Activated CD4-positive, alpha-beta T cell treated with anti-CD3 and anti-CD28 coated beads, Interleukin-2, Interleukin-4, amounts not matched to agents 100 ng/mL and 50 ng/mL, durations not matched to agents 16 hours and 8 hours (primary cell): ENCODE measurements around the gene CARD9.

ENCODE experiments used
- DNase-seq: peaks from one replicate; pipeline ENCODE4 v3.0.0-alpha.2; 2020; ENCODE audit warnings: low spot score

Gene CARD9

DNA sequence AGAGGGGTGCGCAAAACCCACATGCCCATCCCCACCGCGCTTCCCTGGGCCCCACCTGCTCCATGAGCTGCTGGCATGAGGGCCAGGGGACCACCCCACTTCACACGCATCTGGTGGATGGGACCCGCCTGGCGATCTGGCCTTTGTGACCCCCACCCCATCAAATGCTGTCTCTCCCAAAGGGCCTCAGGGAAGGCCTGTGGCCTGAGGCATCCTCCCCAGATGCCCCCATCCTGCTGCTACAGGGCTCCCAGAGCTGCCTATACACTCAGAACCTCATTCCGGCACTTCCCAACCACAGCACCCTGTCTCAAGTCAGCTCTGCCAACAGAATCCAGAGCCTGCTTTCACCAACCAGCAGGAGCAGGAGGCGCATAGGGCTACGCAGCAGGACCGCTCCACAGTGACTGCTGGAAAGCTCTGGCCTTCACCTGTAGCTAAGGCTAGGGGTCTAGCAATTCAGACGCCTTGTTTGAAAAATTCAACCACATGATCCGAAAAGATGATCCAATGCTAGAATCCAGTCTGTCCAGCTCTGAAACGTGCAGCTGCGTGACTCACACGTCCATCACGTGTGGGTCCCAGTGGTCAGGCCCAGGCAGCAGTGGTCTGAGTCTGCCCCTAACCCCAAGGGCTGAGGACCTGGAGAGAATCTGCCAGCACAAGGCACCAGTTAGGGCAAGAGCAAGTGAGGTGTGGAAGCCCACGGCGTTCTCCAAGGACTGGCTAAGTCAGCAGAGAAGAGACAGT, 27.9 kb upstream of the CARD9 start:
- DNase-seq = no peak

DNA sequence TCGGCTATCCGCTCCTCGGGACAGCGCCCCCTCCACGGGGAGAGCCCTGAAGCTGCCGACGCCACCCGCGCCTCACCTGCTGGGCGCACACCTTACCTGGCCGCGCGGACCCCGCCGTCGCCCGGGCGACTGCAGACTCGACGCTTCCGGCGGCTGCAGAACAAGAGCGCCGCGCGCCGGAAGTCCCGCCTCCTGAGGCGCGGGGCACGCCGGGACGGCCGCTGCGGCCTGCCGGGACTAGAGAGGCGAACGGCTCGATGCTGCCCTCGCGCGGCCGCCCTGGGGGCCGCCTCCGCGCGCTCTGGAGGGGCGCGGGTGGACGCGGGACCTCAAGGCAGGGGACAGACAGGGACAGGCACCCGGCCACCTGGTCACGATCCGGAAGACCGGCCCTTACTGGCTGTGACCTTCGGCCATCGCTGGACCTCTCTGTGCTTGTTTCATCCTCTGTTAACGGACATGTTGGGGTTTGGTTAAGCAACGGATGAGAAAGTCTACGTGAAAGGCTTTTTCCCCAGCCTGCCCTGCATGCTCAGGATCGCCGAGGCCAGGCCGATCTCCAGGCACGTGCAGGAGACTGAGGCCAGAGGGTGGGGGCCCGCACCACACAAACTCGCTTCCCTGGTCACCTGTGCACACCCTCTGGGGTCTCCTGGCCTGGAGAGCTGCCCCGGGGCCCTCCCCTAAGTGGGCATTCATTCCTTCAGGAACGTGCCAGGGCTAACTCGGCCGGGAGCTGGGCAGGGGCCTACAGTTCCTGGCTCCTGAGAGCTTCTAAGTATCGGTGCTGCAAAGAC, 26.8 kb upstream of the CARD9 start, which contains the start of gene SNAPC4:
Gene SNAPC4, minus strand, starts transcription at position 133 of the 797 bp plus-strand sequence. CDS start 1,742 bp downstream, outside the sequence.
- peak; percentile 91 for DNase-seq

DNA sequence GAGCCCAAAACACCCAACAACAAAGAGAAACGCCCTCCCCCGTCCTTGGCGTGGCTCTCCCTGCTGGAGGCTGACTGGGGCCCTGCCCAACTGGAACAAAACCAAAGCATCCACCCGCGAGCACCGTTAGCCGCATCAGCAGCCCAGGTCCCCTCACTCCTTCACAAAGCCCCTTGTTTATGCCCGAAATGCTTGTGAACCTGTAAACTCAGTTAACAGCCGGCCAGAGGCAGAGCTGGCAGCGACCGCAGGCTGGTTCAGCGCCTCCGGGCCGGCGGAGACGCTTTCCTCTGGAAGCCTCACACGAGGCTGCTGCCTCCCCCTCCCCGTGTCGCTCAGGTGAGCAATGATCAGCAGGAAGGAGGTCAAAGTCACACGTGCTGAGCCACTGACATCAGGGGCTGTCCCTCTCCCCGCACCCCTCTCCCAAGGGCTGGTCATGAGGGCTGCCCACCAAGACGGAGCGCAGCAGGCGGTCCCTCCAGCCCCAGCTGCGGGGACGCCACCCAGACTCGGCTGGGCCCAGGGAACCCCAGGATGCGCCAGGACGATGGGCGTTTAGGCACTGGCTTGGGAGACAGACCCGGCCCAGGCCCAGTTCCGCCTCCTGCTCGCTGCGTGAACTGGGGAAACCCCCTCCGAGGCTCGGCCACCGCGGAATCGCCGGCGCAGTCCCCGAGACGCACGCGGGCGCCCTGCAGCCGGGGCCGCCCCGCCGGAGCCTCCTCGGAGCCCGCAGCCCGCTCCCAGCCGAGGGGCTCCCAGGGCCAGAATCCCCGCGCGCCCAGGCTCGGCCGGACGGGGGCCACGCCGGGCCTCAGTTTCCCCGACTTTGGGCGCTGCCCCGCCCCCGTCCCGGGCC, 25.9 kb upstream of the CARD9 start:
- DNase-seq = peak; percentile 39

DNA sequence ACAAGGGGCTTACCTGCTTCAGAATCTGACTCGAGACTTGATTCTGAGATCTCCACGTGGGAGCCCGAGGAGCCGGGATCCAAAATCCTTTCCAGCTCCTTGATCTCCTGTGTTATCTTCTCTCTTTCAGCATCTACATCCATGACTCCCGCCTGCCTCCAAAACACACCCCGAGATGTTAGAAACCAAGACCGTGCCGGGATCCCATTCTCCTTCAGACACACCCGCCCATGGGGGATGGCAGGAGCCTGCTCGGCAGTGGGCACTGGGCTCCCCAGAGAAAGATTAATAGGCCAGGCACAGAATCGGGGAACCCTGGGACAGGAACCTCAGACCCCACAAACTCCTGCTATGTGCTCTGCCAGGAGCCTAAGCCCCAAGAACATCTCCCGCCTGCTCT, 24.8 kb upstream of the CARD9 start:
- DNase-seq = no peak

DNA sequence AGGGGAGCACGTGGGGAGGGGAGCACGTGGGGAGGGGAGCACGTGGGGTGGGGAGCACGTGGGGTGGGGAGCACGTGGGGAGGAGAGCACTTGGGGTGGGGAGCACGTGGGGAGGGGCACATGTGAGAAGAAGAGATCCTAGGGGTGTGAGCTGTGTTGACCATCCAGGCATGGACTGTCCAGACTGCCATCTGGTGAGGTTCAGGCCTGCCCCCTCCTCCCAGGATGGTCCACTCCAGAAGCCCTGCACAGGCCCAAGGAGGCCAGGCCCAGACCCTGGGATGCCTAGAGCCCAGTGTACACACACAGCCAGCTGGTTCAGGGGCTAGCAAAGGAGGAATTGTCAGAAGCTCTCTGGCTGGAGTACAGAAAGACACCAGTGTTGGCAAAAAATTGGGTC, 24.2 kb upstream of the CARD9 start:
- no peak for DNase-seq

DNA sequence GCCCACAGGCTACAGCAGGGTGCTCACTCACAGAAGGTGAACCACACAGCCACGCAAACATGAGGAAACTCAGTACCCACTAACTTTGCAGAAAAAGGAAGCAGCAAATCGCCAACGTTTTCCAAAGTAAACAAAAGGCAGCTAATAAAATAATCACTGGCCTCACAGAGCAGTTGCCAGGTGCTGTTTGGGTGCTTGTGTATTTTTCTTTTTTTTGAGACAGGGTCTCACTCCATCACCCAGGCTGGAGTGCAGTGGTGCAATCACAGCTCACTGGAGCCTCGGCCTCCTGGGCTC, 22.7 kb upstream of the CARD9 start:
- DNase-seq = no peak

DNA sequence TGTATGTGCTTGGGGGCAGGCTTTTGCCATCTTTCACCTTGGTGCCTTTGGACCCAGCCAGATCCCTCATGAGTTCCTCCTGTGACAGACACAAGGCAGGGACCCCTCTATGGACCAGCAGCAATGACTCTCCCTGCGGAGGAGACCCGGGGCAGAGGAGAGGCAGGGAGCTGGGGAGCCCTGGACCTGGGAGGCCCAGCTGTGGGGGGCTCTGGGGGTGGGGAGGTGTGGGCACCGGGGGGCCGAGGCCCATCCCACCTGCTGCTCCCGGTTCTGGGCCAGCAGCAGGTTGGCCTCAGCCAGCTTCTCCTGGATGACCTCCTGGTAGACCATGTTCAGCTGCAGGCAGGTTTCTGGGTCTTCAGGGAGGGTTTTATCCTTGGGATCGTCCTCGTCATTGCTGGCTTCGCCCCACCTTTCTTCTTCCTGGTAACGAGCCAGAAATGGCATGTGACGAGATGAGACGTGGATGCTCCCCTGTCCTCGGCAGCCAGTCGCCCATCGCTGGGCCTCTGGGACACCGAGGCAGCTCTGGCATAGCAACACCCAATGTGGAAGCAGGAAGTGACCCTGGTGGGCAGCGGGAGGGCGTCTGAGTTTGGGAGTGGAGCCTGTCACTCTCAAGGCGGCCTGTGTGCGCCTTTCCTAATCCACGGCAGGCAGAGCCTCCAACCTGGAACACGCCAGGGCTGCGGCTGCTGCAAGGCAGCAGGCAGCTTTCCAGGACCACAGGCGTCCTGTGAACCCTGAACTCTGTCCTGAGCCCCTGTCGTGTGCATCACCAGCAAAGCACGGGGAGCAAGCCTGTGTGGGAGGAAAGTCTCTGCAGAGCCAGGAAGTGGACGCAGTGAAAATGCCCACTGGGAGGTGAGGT, 22.1 kb upstream of the CARD9 start:
- DNase-seq = no peak

DNA sequence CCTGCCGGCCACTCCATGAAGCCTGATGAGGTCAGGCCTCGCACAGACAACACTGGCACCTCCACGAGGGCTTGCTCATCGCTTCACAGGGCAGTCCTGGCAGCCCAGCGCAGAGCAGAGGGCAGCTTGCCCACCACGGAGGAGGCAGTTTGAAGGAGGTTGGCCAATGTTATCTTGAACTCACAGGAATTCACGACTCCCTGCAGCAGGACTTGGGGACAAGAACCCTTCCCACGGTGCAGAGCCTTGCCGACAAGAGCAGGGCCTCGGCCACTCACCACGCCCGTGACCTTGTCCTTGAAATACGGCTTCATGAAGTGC, 21.5 kb upstream of the CARD9 start:
- DNase-seq = no peak

DNA sequence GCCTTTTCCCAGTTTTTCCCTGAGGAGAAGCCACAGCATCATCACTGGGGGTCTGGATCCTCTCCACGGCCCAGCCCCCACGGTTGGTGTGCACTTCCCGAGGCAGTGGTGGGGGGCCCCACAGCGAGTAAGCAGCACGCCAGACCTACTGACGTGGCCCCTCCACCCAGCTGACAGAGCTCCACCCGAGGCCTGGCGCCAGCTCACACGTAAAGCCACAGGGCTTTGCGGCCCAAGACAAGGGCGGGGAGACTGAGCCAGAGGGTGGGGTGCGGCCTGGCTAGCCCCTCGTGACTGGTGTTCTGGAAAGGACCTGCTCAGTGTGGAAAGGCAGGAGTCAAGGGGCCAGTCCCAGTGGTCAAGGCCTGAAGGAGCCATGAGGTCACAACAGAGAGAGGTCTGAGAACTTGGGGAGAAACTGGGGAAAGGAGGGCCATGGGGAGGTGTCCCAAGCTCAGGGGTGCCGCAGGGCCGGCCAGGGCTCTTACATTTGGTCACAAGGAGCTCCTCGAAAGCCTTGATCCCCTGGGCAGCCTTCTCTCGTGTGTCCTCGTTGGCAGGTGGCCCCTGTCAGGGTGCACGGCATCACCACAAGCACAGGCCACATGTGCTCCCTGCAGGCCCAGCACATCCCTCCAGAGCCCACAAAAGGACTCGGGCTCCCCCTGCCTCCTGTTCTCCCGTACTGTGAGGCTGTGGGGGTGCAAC, 21.0 kb upstream of the CARD9 start:
- no peak for DNase-seq

DNA sequence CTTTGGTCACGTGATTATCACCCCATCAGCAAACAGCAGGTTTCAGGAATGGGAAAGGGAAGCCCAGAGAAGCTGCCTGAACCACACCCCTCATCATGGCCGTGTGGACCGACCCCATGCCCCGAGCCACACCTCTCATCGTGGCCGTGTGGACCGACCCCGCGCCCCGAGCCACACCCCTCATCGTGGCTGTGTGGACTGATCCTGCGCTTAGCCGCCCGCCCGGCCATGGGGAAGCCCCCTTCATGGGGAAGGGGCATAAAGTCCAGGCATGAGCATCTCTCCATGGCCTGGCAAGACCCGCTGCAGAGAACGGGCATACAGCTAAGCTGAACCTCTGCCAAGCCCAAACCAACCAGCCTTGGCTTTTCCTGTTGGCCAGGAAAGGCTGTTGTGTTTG, 20.1 kb upstream of the CARD9 start:
- no peak for DNase-seq

DNA sequence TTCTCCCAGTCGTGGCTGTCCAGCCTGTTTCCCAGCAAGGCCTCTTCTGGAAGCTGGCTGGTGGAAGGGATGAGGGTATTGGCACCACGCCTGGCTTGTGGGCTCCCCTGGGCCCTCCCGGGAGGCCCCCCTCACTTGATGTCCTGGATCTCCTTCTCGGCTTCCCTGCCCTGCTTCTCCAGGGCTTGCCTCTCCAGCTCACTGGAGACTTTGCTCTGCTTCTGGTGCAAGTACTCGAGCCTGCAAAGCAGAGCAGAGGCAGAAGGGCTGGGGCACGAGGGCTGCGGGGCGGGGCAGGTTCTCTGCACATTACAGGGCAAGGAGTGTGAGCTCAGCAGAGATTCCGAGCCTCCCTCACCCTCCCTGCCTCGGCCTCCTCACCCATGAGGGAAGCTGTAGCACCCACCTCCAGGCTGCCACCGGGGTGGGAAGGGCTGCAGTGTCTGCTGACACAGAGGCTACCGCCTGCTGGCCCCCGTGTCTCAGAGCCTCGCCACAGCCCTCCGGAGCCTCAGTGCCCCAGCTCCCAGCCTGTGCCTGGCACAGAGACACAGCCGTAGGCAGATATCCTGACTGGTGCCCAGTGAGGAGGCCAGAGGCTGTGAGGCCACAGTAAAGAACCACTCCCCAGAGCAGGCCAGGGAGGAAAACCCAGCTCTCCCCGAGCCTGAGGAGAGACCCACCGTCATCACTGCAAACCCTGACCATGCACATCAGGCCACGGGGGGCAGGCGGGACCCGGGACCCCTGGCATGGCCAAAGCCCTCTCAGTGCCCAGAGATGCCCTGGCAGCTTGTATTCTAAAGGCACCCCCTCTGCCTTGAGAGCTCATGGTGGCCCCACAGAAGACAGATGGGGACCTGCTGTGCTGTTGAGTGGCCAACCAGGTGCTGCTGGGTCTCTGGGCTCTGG, 19.3 kb upstream of the CARD9 start:
- no peak for DNase-seq

DNA sequence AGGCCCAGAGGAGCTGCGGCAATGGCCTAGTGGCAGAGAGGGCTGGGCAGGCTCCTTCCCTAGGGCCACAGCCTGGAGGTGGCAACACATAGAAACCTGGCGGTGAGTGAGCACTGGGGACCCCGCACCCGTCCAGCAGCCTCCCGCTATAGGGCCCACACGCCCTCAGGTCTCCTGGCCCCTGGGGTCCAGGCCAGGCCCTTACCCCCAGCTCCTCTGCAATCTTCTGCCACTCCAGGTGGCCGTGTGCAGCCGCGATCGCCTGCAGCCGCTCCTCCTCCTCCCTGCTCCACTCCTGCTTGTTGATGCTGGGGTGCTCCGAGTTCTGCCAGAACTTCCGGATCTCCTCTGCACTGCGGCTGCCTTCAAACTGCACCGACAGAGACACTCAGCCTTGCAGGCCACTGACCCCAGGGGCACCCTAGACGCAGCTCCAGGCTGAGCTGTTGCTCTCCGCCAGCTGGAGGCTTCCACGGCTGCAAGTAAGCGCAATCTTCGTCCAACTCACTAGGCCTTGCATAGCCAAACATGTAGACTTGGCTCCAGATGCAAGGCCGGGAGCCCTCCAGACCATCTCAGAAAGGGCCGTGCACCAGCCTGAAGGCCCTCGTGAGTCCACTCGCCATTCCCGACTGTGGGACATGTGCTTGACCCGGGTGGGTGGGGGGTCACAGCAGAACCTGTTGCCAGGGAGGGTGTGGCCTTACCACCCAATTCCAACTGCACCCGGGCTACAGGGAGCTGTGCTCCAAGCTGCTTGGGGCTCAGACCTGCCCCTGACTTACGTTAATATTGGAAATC, 18.5 kb upstream of the CARD9 start:
- DNase-seq = no peak

DNA sequence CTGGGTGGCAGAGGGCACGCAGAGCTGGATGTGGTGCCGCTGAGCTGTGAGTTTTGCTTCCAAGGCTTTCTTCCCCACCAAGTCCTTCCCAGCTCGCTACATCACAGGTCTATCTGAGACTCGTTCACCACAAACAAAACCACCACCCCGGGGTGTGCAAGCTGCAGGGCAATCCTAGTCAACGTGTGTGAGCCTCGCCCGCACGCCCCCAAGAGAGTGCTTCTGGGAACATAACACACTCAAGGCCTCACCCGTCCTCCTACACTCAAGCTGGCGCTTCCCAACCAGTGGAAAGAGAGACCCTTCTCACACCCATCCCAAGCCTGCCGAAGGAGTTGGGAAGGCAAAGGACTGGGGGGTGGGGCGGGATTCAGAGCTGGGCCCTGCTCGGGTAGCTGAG, 15.9 kb upstream of the CARD9 start:
- DNase-seq = no peak

DNA sequence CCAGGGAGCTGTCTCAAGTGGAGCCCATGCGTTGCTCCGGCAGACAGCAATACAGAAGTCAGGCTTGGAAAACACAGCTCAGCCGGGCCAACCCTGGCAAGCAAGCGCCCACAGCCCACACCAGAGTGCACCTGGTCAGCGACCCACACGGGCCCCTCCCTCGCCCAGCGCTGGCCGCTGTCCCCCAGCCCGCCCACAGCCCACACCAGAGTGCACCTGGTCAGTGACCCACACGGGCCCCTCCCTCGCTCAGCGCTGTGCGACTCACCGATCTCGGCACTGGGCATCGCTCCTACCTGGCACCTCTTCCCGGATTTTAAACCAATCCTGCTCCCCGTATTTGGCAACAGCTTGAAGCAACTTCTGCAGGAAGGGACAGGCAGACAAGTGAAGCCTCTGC, 13.7 kb upstream of the CARD9 start:
- no peak for DNase-seq

DNA sequence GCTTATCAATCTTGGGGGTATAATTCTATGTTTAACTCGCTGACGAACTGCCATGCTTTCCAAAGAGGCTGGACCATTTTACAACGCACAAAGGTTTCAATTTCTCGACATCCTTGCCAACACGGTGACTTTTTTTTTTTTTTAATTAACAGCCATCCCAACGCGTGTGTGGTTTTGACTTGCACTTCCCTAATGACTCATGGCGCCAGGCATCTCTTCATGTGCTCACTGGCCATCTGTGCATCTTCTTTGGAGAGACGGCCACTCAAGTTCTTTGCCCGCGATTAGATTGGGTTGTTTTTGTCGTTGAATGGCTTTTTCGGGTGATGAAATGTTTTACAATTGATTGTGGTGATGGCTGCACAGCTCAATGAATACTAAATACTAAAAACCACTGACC, 12.5 kb upstream of the CARD9 start:
- DNase-seq = peak; percentile 32

DNA sequence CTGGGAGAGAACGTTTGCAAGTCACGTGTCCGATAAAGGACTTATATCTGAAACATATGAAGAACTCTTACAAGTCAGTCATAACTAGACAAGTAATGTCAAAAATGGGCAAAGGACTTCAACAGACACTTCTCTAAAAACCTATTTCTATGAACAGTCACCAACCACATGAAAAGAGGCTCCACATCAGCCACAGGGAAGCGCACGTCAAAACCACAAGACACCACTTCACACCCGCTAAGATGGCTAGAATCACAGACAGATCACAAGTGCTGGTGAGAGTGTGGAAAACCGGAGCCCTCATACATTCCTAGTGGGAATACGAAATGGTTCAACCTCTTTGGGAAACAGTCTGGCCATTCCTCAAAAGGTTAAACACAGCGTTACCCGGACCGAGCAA, 11.5 kb upstream of the CARD9 start:
- no peak for DNase-seq

DNA sequence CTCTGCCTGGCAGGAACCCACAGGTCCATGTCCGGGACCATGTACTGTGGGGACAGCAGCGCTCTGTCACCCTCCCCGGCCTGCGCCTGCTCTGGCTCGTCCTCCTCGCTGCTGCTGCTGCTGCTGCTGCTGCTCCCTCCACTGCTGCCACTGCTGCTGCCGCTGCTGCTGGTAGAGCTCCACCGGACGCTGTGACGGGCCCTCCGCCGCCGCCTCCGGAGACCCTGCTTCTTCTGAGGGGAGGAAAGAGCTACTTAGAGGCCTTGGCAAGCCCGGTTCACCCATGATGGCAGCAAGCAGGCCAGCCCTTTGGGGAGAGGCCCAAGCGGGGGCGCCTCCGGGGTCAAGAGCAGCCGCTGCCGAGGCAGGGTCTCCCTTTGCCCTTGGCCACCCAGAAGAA, 10.0 kb upstream of the CARD9 start:
- no peak for DNase-seq

DNA sequence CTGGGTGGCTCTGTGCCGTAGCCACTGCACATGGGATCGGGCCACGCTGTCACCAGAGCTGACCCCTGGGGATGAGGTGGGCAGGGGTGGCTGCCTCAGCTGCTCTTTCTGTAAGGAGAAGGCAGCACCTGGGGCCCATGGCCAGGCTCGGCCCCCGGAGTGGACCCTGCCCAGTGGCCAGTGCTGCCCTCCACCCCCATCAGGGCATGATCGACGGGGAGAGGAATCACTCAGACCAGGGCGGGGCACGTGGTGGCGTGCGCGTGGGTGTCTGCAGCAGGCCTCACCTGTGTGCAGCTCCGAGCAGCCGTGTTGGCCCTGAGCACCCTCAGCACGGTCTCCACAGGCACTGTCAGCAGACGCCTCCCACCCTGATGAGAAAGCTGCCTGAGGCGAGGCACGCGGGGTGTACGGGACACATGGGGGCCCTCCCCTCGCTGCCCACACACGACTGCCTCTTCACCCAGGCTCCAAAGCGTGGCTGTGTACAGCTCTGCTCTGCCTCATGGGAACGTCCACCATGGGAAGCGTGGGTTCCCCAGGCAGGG, 8.6 kb upstream of the CARD9 start:
- DNase-seq = no peak

DNA sequence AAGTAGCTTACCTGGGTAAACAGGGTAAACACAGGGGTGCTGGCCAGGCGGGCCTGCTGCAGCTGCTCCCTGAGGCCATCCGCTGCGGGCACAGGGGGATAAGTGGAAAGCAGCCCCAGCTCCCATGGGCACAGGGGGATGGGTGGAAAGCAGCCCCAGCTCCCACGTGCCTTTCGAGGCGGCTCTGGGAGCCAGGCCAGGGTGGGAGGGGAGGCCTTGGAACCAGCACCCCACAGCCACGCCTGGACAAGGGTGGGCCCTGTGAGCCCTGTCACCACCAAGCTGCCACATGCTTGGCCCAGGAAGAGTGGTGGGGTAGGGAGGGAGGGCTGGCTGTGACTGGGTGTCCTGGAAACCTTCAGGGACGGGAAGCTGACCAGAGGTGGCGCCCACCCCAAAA, 7.8 kb upstream of the CARD9 start:
- DNase-seq = no peak
